ENCODE data around the gene WDFY2.

The WDFY2 gene

GRCh38 chr13:51713807-51714206 lies 129.5 kb downstream of the WDFY2 start:
- no peaks in the 10 kb centered on the region for H3K27me3 ChIP-seq (ENCODE audit: control insufficient read depth in 1 of 2, insufficient read depth in 2 of 2, low read length in 2 of 2)
- H3K4me3 ChIP-seq (ENCODE audit: low read length in 2 of 2): no peak overlapping the region
- no peak overlapping the region for H3K9ac ChIP-seq (ENCODE audit: low read length in 2 of 2)
- no peaks in the 10 kb centered on the region for H3K36me3 ChIP-seq (ENCODE audit: control insufficient read depth in 2 of 2, insufficient read depth in 2 of 2, low read length in 2 of 2)
- peaks cover 3% of the 10 kb centered on the region for H3K4me1 ChIP-seq (ENCODE audit: control insufficient read depth, insufficient read depth, low read length)
- H3K9me3 ChIP-seq (ENCODE audit: control insufficient read depth in 2 of 2, low read length in 2 of 2): no peaks in the 10 kb centered on the region
- H3K27ac ChIP-seq (ENCODE audit: low read length): no peak overlapping the region

GRCh38 chr13:51714663-51715168 lies 130.5 kb downstream of the WDFY2 start:
- Histone ChIP-seq H3K27ac (ENCODE audit: low read length) (no peak overlapping the region), H3K9me3 (ENCODE audit: control insufficient read depth in 2 of 2, low read length in 2 of 2) (no peaks in the 10 kb centered on the region), H3K9ac (ENCODE audit: low read length in 2 of 2) (no peak overlapping the region), H3K36me3 (ENCODE audit: control insufficient read depth in 2 of 2, insufficient read depth in 2 of 2, low read length in 2 of 2) (no peaks in the 10 kb centered on the region), H3K27me3 (ENCODE audit: control insufficient read depth in 1 of 2, insufficient read depth in 2 of 2, low read length in 2 of 2) (no peaks in the 10 kb centered on the region), H3K4me1 (ENCODE audit: control insufficient read depth, insufficient read depth, low read length) (peaks cover 3% of the 10 kb centered on the region), H3K4me3 (ENCODE audit: low read length in 2 of 2) (no peak overlapping the region)

GRCh38 chr13:51715613-51716012 lies 131.4 kb downstream of the WDFY2 start:
- H3K9ac ChIP-seq (ENCODE audit: low read length in 2 of 2): no peak overlapping the region

DNA sequence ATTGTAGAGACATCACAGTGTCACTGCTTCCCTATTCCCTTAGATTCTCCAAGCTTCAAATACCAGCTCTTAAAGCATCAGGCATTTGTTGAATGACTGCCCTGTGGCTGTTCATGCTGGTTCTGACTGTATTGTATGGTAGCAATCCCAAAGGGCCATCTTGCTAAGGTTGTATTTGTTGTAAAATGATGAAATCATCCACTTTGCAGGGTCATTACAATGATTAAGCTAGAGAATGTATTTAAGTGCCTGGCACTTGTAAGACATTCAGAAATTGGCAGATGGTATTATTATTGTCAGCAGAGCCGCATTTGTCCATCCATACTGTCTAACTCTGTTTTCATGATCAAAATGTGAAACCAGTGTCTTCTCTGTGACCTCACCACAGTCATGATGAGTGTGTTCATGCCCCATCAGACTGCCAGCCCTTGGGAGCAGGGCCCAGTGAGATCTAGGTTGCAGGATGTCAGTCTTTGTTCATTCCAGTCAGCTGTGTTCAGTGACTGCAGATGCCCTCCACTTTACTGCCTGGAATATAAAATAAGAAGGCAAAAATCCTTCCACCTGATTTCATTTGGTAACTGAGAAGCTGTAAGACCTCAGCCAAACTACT lies 133.6 kb downstream of the WDFY2 start:
- Histone ChIP-seq H3K9ac (ENCODE audit: low read length in 2 of 2) (no peak overlapping the region), H3K27me3 (ENCODE audit: control insufficient read depth in 1 of 2, insufficient read depth in 2 of 2, low read length in 2 of 2) (no peaks in the 10 kb centered on the region), H3K4me3 (ENCODE audit: low read length in 2 of 2) (no peak overlapping the region), H3K36me3 (ENCODE audit: control insufficient read depth in 2 of 2, insufficient read depth in 2 of 2, low read length in 2 of 2) (no peaks in the 10 kb centered on the region), H3K4me1 (ENCODE audit: control insufficient read depth, insufficient read depth, low read length) (peaks cover 10% of the 10 kb centered on the region), H3K27ac (ENCODE audit: low read length) (no peak overlapping the region), H3K9me3 (ENCODE audit: control insufficient read depth in 2 of 2, low read length in 2 of 2) (no peaks in the 10 kb centered on the region)

More at GRCh38 chr13:51715613-51716012, 131.4 kb downstream of the WDFY2 start:
- no peaks in the 10 kb centered on the region for H3K27me3 ChIP-seq (ENCODE audit: control insufficient read depth in 1 of 2, insufficient read depth in 2 of 2, low read length in 2 of 2)
- H3K4me3 ChIP-seq (ENCODE audit: low read length in 2 of 2): no peak overlapping the region
- peaks cover 3% of the 10 kb centered on the region for H3K4me1 ChIP-seq (ENCODE audit: control insufficient read depth, insufficient read depth, low read length)
- no peaks in the 10 kb centered on the region for H3K9me3 ChIP-seq (ENCODE audit: control insufficient read depth in 2 of 2, low read length in 2 of 2)
- H3K27ac ChIP-seq (ENCODE audit: low read length): no peak overlapping the region
- no peaks in the 10 kb centered on the region for H3K36me3 ChIP-seq (ENCODE audit: control insufficient read depth in 2 of 2, insufficient read depth in 2 of 2, low read length in 2 of 2)

DNA sequence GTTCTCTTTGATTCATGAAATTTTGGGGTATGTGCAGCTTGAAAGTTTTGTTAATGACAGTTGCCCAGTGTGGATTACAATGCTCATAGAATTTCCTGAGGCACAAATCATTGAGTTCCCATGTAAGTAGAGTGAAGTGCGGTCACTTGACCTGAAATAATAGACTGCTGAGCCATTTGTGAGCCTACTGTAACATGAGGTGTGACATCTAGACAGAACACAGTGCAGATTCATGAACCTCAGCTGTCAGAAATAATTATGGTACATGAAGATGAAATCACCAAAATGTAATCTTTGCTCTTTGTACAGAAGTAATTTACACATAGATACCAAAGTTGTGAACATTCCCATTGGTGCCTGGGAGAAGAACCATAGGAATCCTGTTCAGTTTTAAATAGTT lies 135.1 kb downstream of the WDFY2 start:
- Histone ChIP-seq H3K4me1 (ENCODE audit: control insufficient read depth, insufficient read depth, low read length) (peaks cover 10% of the 10 kb centered on the region), H3K9me3 (ENCODE audit: control insufficient read depth in 2 of 2, low read length in 2 of 2) (no peaks in the 10 kb centered on the region), H3K27ac (ENCODE audit: low read length) (no peak overlapping the region), H3K36me3 (ENCODE audit: control insufficient read depth in 2 of 2, insufficient read depth in 2 of 2, low read length in 2 of 2) (no peaks in the 10 kb centered on the region), H3K4me3 (ENCODE audit: low read length in 2 of 2) (no peak overlapping the region), H3K27me3 (ENCODE audit: control insufficient read depth in 1 of 2, insufficient read depth in 2 of 2, low read length in 2 of 2) (no peaks in the 10 kb centered on the region), H3K9ac (ENCODE audit: low read length in 2 of 2) (no peak overlapping the region)

DNA sequence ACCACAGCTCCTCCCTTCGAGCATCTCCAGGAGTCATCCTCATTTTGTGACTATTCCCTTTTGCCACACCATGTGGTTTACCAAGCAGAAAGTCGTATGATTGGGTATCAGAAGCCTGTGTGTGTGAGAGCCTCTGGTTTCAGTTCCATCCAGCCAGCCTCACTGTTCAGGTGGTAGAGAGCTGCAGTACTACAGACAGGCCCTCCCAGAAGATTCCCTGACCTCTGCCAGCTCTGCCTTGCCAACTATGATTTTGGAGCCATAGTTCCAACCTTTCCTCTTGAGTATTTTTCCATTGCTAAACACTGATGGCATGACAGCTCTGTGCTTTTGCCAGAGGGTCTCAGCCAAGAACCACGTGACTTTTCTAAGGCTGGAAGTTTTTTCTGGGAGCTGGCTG lies 137.2 kb downstream of the WDFY2 start:
- Histone ChIP-seq H3K36me3 (ENCODE audit: control insufficient read depth in 2 of 2, insufficient read depth in 2 of 2, low read length in 2 of 2) (no peaks in the 10 kb centered on the region), H3K9me3 (ENCODE audit: control insufficient read depth in 2 of 2, low read length in 2 of 2) (no peaks in the 10 kb centered on the region), H3K4me3 (ENCODE audit: low read length in 2 of 2) (no peak overlapping the region), H3K27me3 (ENCODE audit: control insufficient read depth in 1 of 2, insufficient read depth in 2 of 2, low read length in 2 of 2) (no peaks in the 10 kb centered on the region), H3K4me1 (ENCODE audit: control insufficient read depth, insufficient read depth, low read length) (peaks cover 7% of the 10 kb centered on the region), H3K9ac (ENCODE audit: low read length in 2 of 2) (no peak overlapping the region), H3K27ac (ENCODE audit: low read length) (peak overlapping the region; percentile 20)

- H3K9me3 ChIP-seq (ENCODE audit: control insufficient read depth in 2 of 2, low read length in 2 of 2): no peaks in the 10 kb centered on the region
- H3K36me3 ChIP-seq (ENCODE audit: control insufficient read depth in 2 of 2, insufficient read depth in 2 of 2, low read length in 2 of 2): no peaks in the 10 kb centered on the region
- H3K9ac ChIP-seq (ENCODE audit: low read length in 2 of 2): no peak overlapping the region
- H3K27me3 ChIP-seq (ENCODE audit: control insufficient read depth in 1 of 2, insufficient read depth in 2 of 2, low read length in 2 of 2): no peaks in the 10 kb centered on the region
- no peak overlapping the region for H3K27ac ChIP-seq (ENCODE audit: low read length)
- no peak overlapping the region for H3K4me3 ChIP-seq (ENCODE audit: low read length in 2 of 2)
- H3K4me1 ChIP-seq (ENCODE audit: control insufficient read depth, insufficient read depth, low read length): peaks cover 7% of the 10 kb centered on the region
These were observed 139.3 kb downstream of the WDFY2 start for GRCh38 chr13:51723529-51723928.

- H3K9me3 ChIP-seq (ENCODE audit: control insufficient read depth in 2 of 2, low read length in 2 of 2): no peaks in the 10 kb centered on the region
- no peaks in the 10 kb centered on the region for H3K27me3 ChIP-seq (ENCODE audit: control insufficient read depth in 1 of 2, insufficient read depth in 2 of 2, low read length in 2 of 2)
- peaks cover 14% of the 10 kb centered on the region for H3K4me1 ChIP-seq (ENCODE audit: control insufficient read depth, insufficient read depth, low read length)
- H3K4me3 ChIP-seq (ENCODE audit: low read length in 2 of 2): no peak overlapping the region
- H3K27ac ChIP-seq (ENCODE audit: low read length): no peak overlapping the region
- no peak overlapping the region for H3K9ac ChIP-seq (ENCODE audit: low read length in 2 of 2)
- H3K36me3 ChIP-seq (ENCODE audit: control insufficient read depth in 2 of 2, insufficient read depth in 2 of 2, low read length in 2 of 2): no peaks in the 10 kb centered on the region
These were observed 140.5 kb downstream of the WDFY2 start for GRCh38 chr13:51724721-51725120.

- Histone ChIP-seq H3K4me1 (ENCODE audit: control insufficient read depth, insufficient read depth, low read length) (peaks cover 21% of the 10 kb centered on the region), H3K9ac (ENCODE audit: low read length in 2 of 2) (no peak overlapping the region), H3K36me3 (ENCODE audit: control insufficient read depth in 2 of 2, insufficient read depth in 2 of 2, low read length in 2 of 2) (no peaks in the 10 kb centered on the region), H3K4me3 (ENCODE audit: low read length in 2 of 2) (no peak overlapping the region), H3K9me3 (ENCODE audit: control insufficient read depth in 2 of 2, low read length in 2 of 2) (no peaks in the 10 kb centered on the region), H3K27ac (ENCODE audit: low read length) (no peak overlapping the region), H3K27me3 (ENCODE audit: control insufficient read depth in 1 of 2, insufficient read depth in 2 of 2, low read length in 2 of 2) (no peaks in the 10 kb centered on the region)
These were observed 142.4 kb downstream of the WDFY2 start for GRCh38 chr13:51726446-51727193.

- Histone ChIP-seq H3K4me3 (ENCODE audit: low read length in 2 of 2) (no peak overlapping the region), H3K27me3 (ENCODE audit: control insufficient read depth in 1 of 2, insufficient read depth in 2 of 2, low read length in 2 of 2) (no peaks in the 10 kb centered on the region), H3K27ac (ENCODE audit: low read length) (no peak overlapping the region), H3K9me3 (ENCODE audit: control insufficient read depth in 2 of 2, low read length in 2 of 2) (no peaks in the 10 kb centered on the region), H3K9ac (ENCODE audit: low read length in 2 of 2) (no peak overlapping the region), H3K36me3 (ENCODE audit: control insufficient read depth in 2 of 2, insufficient read depth in 2 of 2, low read length in 2 of 2) (no peaks in the 10 kb centered on the region), H3K4me1 (ENCODE audit: control insufficient read depth, insufficient read depth, low read length) (peaks cover 19% of the 10 kb centered on the region)
These were observed 143.5 kb downstream of the WDFY2 start for GRCh38 chr13:51727634-51728274.
